Measurements from ENCODE around the gene SGCD. TPM values are rescaled to one million over a fixed set of nuclear protein-coding genes. Genes with fewer than 3 reads are reported as not detected.

Gene SGCD
- total RNA-seq, 2 experiments from 2014 or later: not detected

- CTCF ChIA-PET (ENCODE audit: unreplicated experiment): interaction anchor here (1.0 kb wide), 1 partner anchor 31 kb away, joined by 3 read pairs; no protein-coding TSS in a partner anchor
- Histone ChIP-seq H3K4me3 (ENCODE audit: low read depth, low read length, poor library complexity, severe bottlenecking) (no peak overlapping the region), H3K36me3 (ENCODE audit: insufficient read depth, low read length) (no peaks in the 10 kb centered on the region), H3K9me2 (ENCODE audit: insufficient read depth, low read length) (no peaks in the 10 kb centered on the region), H3K4me1 (ENCODE audit: insufficient read depth, low read length, poor library complexity, severe bottlenecking) (peaks cover 7% of the 10 kb centered on the region), H3K4me2 (ENCODE audit: low read length) (no peak overlapping the region), H4K20me1 (ENCODE audit: insufficient read depth, low read length) (no peaks in the 10 kb centered on the region), H2AFZ (ENCODE audit: low read length) (no peak overlapping the region), H3K9me3 (ENCODE audit: low read length) (no peaks in the 10 kb centered on the region), H3K27ac (ENCODE audit: low read depth, low read length, poor library complexity, severe bottlenecking) (no peak overlapping the region), H3K79me2 (ENCODE audit: insufficient read depth, low read depth, low read length) (no peaks in the 10 kb centered on the region)
- TF ChIP-seq CTCF (conservative IDR thresholded peaks at IDR 0.05; ENCODE audit: low read length): no peak
- TF ChIP-seq EZH2phosphoT487 (IDR thresholded peaks at IDR 0.05; ENCODE audit: borderline replicate concordance, low read depth, low read length): no peak
- POLR2A ChIA-PET: interaction anchor here (0.7 to 1.5 kb wide), 3 partner anchors 16 to 65 kb away, joined by 3 to 7 read pairs (median 4); no protein-coding TSS in a partner anchor
- intact Hi-C loops (cut with micrococcal nuclease; ENCODE audit: unreplicated experiment): no loop called here
- no peak for DNase-seq (ENCODE audit: low spot score)
- no TSS peak for BruUV-seq (replicated peaks)
These were observed 359.4 kb downstream of the SGCD start for GRCh38 chr5:156686380-156686779.

GRCh38 chr5:156686796-156687195 lies 359.8 kb downstream of the SGCD start:
- intact Hi-C loops (cut with micrococcal nuclease; ENCODE audit: unreplicated experiment): no loop called here
- H3K4me3 ChIP-seq (ENCODE audit: low read depth, low read length, poor library complexity, severe bottlenecking): no peak overlapping the region
- POLR2A ChIA-PET: interaction anchor here (0.7 to 1.5 kb wide), 3 partner anchors 16 to 64 kb away, joined by 3 to 7 read pairs (median 4); no protein-coding TSS in a partner anchor

More at GRCh38 chr5:156686796-156687195, 359.8 kb downstream of the SGCD start:
- no peak for DNase-seq (ENCODE audit: low spot score)
- H3K27ac ChIP-seq (ENCODE audit: low read depth, low read length, poor library complexity, severe bottlenecking): no peak overlapping the region
- no peak overlapping the region for H3K4me2 ChIP-seq (ENCODE audit: low read length)
- CTCF ChIA-PET (ENCODE audit: unreplicated experiment): no interaction called here
- no peaks in the 10 kb centered on the region for H3K79me2 ChIP-seq (ENCODE audit: insufficient read depth, low read depth, low read length)
- TF ChIP-seq CTCF (conservative IDR thresholded peaks at IDR 0.05; ENCODE audit: low read length) (no peak), EZH2phosphoT487 (IDR thresholded peaks at IDR 0.05; ENCODE audit: borderline replicate concordance, low read depth, low read length) (no peak)
- no peaks in the 10 kb centered on the region for H3K36me3 ChIP-seq (ENCODE audit: insufficient read depth, low read length)
- no peaks in the 10 kb centered on the region for H4K20me1 ChIP-seq (ENCODE audit: insufficient read depth, low read length)
- no peaks in the 10 kb centered on the region for H3K9me2 ChIP-seq (ENCODE audit: insufficient read depth, low read length)
- H2AFZ ChIP-seq (ENCODE audit: low read length): no peak overlapping the region
- no TSS peak for BruUV-seq (replicated peaks)
- no peaks in the 10 kb centered on the region for H3K9me3 ChIP-seq (ENCODE audit: low read length)
- peaks cover 7% of the 10 kb centered on the region for H3K4me1 ChIP-seq (ENCODE audit: insufficient read depth, low read length, poor library complexity, severe bottlenecking)

Data from OCI-LY7 (cell line).